Panc1 (cell line): ENCODE results near the gene CNNM1. TPM values are rescaled to one million over a fixed set of nuclear protein-coding genes. Genes with fewer than 3 reads are reported as not detected.

Experiments used
- ATAC-seq: fragments of 200-7000 bp; cut with Tn5 transposase; 2 replicates; pipeline ENCODE4 v1.9.1; 2020; ENCODE audit warnings: mild to moderate bottlenecking, moderate library complexity
- BruUV-seq: library from RNA; stranded (reverse); fragments of 400-500 nt; replicated peaks from 2 replicates; lab custom pipeline; 2021; lab: Mats Ljungman, UMichigan
- CTCF ChIA-PET: fragments of 300-600 bp; sonication (Branson Sonifier 250); formaldehyde crosslinking; loops from one replicate; lab custom pipeline; 2022; ENCODE audit warnings: antibody characterized with exemption; lab: Charles Lee
- POLR2A ChIA-PET: fragments of 300-600 bp; sonication (Branson Sonifier 250); formaldehyde crosslinking; loops from one replicate; lab custom pipeline; 2022; ENCODE audit warnings: antibody characterized with exemption; lab: Charles Lee
- DNase-seq: peaks from one replicate; pipeline ENCODE4 v3.0.0-alpha.2; 2010; ENCODE audit warnings: low read depth, low spot score
- H3K27ac ChIP-seq: 2 replicates; pipeline ENCODE4 v1.5.1; 2011; ENCODE audit warnings: mild to moderate bottlenecking, low read length, inconsistent platforms
- H3K27me3 ChIP-seq: fragments of 200-500 bp; sonication (Bioruptor generic); 2 replicates; pipeline ENCODE4 v1.6.0; 2014; ENCODE audit warnings: low read length, inconsistent platforms; ENCODE audit not compliant: control insufficient read depth, insufficient read depth
- H3K36me3 ChIP-seq: fragments of 200-500 bp; sonication (Bioruptor generic); 2 replicates; pipeline ENCODE4 v1.5.1; 2014; ENCODE audit warnings: inconsistent platforms, mild to moderate bottlenecking, low read length, moderate library complexity; ENCODE audit not compliant: control insufficient read depth, insufficient read depth
- H3K4me1 ChIP-seq: 2 replicates; pipeline ENCODE4 v1.5.1; 2011; ENCODE audit warnings: inconsistent platforms, mild to moderate bottlenecking, low read length, moderate library complexity; ENCODE audit not compliant: control insufficient read depth, insufficient read depth
- H3K4me3 ChIP-seq, 2 experiments: 2 replicates each; pipeline ENCODE4 v1.5.1; 2011 to 2012; ENCODE audit warnings: low read depth in 2 of 2, low read length in 2 of 2, mild to moderate bottlenecking in 2 of 2, inconsistent platforms in 1 of 2, moderate library complexity in 1 of 2
- H3K9me3 ChIP-seq: fragments of 200-500 bp; sonication (Bioruptor generic); 2 replicates; pipeline ENCODE4 v1.5.1; 2014; ENCODE audit warnings: low read depth, mild to moderate bottlenecking, inconsistent platforms, low read length, moderate library complexity; ENCODE audit not compliant: control insufficient read depth, insufficient read depth
- POLR2AphosphoS5 ChIP-seq: IDR thresholded peaks from 2 replicates; pipeline ENCODE4 v1.6.1; 2012; ENCODE audit warnings: mild to moderate bottlenecking, low read depth, low read length, moderate library complexity
- SIN3A ChIP-seq: IDR thresholded peaks from 2 replicates; pipeline ENCODE4 v1.6.1; 2012; ENCODE audit warnings: low read depth, mild to moderate bottlenecking, low read length, moderate library complexity, borderline replicate concordance; ENCODE audit not compliant: insufficient read depth
- TCF7L2 ChIP-seq: IDR thresholded peaks from 2 replicates; pipeline ENCODE4 v1.6.1; 2011; ENCODE audit warnings: mild to moderate bottlenecking, low read depth, low read length, inconsistent platforms
- in situ Hi-C: cut with HindIII; loops from 2 replicates; pipeline ENCODE4 v1.10.0; 2016; ENCODE audit warnings: low sequenced_read_pairs, low pct_unique_long_range_greater_than_20kb
- intact Hi-C: fragments of 100-400 bp; cut with micrococcal nuclease; formaldehyde crosslinking; loops from one replicate; pipeline ENCODE4 v1.10.0; 2022; ENCODE audit not compliant: unreplicated experiment
- total RNA-seq: library from RNA; stranded (reverse); gene quantifications from one replicate; pipeline ENCODE4 v1.2.1, GENCODE V29; 2021; ENCODE audit not compliant: unreplicated experiment
- TF ChIP-seq, protein P1 (sequence below), 2 experiments: IDR thresholded peaks; 2 replicates each; pipeline ENCODE4 v1.6.1; 2011 to 2012; ENCODE audit warnings: low read depth in 2 of 2, control low read depth in 1 of 2, low read length in 1 of 2, mild to moderate bottlenecking in 1 of 2, moderate library complexity in 1 of 2; ENCODE audit not compliant: insufficient read depth in 1 of 2
- TF ChIP-seq, protein P2 (sequence below): fragments of 450-650 bp; IDR thresholded peaks from 2 replicates; pipeline ENCODE4 v1.5.1; 2017; ENCODE audit warnings: mild to moderate bottlenecking

Gene CNNM1
- total RNA-seq, 1 experiment from 2014 or later, result 16.6 TPM

DNA sequence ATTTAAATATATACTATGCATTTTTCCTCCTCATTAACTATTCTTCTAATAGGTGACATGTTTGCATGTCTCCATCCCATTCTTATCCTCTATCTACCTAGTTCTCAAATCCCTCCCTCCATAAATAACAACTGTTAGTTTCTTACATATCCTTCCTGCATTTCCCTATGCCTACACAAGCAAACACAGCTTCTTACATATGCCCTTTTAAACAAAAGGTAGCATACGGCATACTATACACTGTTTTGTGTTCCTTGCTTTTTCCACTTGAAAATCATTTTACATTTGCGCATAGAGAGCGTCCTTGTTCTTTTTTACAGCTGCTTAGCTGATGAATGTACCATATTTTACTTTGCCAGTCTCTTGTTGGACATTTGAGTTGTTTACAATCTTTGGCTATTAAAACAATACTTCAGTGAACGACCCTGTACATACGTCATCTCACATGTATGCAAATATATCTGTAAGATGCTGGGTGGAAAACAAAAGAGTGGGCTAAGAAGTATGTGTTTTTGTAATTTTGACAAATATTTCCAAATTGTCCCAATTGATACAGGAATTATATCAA lies 93.5 kb downstream of the CNNM1 start:
- Histone ChIP-seq H3K4me3 (no peak overlapping the region), H3K27me3 (no peaks in the 10 kb centered on the region), H3K9me3 (no peaks in the 10 kb centered on the region), H3K36me3 (peaks cover 22% of the 10 kb centered on the region), H3K4me1 (no peaks in the 10 kb centered on the region), H3K27ac (no peak overlapping the region)
- intact Hi-C loops (no loop called here), in situ Hi-C loops (no loop called here)
- ATAC-seq (no peak), DNase-seq (no peak)
- TF ChIP-seq SIN3A, result no peak
- TF ChIP-seq POLR2AphosphoS5, result no peak
- TF ChIP-seq, protein P1, sequence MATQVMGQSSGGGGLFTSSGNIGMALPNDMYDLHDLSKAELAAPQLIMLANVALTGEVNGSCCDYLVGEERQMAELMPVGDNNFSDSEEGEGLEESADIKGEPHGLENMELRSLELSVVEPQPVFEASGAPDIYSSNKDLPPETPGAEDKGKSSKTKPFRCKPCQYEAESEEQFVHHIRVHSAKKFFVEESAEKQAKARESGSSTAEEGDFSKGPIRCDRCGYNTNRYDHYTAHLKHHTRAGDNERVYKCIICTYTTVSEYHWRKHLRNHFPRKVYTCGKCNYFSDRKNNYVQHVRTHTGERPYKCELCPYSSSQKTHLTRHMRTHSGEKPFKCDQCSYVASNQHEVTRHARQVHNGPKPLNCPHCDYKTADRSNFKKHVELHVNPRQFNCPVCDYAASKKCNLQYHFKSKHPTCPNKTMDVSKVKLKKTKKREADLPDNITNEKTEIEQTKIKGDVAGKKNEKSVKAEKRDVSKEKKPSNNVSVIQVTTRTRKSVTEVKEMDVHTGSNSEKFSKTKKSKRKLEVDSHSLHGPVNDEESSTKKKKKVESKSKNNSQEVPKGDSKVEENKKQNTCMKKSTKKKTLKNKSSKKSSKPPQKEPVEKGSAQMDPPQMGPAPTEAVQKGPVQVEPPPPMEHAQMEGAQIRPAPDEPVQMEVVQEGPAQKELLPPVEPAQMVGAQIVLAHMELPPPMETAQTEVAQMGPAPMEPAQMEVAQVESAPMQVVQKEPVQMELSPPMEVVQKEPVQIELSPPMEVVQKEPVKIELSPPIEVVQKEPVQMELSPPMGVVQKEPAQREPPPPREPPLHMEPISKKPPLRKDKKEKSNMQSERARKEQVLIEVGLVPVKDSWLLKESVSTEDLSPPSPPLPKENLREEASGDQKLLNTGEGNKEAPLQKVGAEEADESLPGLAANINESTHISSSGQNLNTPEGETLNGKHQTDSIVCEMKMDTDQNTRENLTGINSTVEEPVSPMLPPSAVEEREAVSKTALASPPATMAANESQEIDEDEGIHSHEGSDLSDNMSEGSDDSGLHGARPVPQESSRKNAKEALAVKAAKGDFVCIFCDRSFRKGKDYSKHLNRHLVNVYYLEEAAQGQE (IDR thresholded peaks at IDR 0.05; ENCODE audit: insufficient read depth in 1 of 2, low read depth in 2 of 2, low read length in 1 of 2), result no peak
- TF ChIP-seq, protein P2, sequence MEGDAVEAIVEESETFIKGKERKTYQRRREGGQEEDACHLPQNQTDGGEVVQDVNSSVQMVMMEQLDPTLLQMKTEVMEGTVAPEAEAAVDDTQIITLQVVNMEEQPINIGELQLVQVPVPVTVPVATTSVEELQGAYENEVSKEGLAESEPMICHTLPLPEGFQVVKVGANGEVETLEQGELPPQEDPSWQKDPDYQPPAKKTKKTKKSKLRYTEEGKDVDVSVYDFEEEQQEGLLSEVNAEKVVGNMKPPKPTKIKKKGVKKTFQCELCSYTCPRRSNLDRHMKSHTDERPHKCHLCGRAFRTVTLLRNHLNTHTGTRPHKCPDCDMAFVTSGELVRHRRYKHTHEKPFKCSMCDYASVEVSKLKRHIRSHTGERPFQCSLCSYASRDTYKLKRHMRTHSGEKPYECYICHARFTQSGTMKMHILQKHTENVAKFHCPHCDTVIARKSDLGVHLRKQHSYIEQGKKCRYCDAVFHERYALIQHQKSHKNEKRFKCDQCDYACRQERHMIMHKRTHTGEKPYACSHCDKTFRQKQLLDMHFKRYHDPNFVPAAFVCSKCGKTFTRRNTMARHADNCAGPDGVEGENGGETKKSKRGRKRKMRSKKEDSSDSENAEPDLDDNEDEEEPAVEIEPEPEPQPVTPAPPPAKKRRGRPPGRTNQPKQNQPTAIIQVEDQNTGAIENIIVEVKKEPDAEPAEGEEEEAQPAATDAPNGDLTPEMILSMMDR, result no peak
- no peak for TF ChIP-seq TCF7L2
- POLR2A ChIA-PET, result interaction anchor here (0.6 kb wide), 1 partner anchor 122 kb away, joined by 5 read pairs; no protein-coding TSS in a partner anchor
- BruUV-seq, result no TSS peak
- CTCF ChIA-PET, result no interaction called here

DNA sequence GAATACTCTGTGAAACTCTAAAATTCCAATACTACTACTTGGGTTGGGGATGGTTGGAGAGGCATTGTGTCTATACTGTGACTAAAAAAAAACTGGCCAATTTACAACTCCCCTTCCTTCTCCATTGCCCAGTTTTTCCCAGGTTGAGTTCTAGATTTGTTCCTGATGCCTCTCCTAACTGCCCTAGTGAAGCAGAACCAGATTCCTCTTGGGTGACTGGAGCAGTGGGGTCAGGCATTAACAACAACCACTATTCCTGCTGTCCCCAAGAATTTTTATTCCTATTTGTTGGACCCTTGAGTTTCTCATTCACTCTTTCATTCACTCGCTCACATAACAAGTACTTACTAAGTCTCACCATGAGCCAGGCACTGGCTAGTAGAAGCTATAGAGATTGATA lies 95.5 kb downstream of the CNNM1 start:
- DNase-seq (no peak), ATAC-seq (no peak)
- intact Hi-C loops (no loop called here), in situ Hi-C loops (no loop called here)
- Histone ChIP-seq H3K9me3 (no peaks in the 10 kb centered on the region), H3K27ac (no peak overlapping the region), H3K4me1 (peaks cover 4% of the 10 kb centered on the region; the same call in 1 of the 2 replicates), H3K36me3 (peaks cover 14% of the 10 kb centered on the region; the same call in 1 of the 2 replicates), H3K27me3 (no peaks in the 10 kb centered on the region), H3K4me3 (no peak overlapping the region)
- TF ChIP-seq, protein P2, result no peak
- TF ChIP-seq SIN3A (no peak), TCF7L2 (no peak), POLR2AphosphoS5 (no peak)
- TF ChIP-seq, protein P1 (IDR thresholded peaks at IDR 0.05; ENCODE audit: insufficient read depth in 1 of 2, low read depth in 2 of 2, low read length in 1 of 2), result no peak
- CTCF ChIA-PET, result no interaction called here
- POLR2A ChIA-PET, result interaction anchor here (0.7 kb wide), 1 partner anchor 1785 kb away, joined by 3 read pairs; no protein-coding TSS in a partner anchor
- no TSS peak for BruUV-seq
